OCI-LY7 (cell line): ENCODE measurements around the gene ZBTB20.

Source experiments
- EZH2phosphoT487 ChIP-seq: fragments of 200-600 bp; sonication (generic); IDR thresholded peaks from 2 replicates; pipeline ENCODE4 v1.6.1; 2018; ENCODE audit warnings: low read depth, borderline replicate concordance, mild to moderate bottlenecking, mixed run types, antibody characterized with exemption, low read length, moderate library complexity, mixed read lengths
- TF ChIP-seq, protein P1 (sequence below): fragments of 200-600 bp; sonication (generic); conservative IDR thresholded peaks from 2 replicates; pipeline ENCODE4 v1.5.1; 2014; ENCODE audit warnings: mild to moderate bottlenecking, antibody characterized with exemption, low read length, moderate library complexity, mixed read lengths

DNA sequence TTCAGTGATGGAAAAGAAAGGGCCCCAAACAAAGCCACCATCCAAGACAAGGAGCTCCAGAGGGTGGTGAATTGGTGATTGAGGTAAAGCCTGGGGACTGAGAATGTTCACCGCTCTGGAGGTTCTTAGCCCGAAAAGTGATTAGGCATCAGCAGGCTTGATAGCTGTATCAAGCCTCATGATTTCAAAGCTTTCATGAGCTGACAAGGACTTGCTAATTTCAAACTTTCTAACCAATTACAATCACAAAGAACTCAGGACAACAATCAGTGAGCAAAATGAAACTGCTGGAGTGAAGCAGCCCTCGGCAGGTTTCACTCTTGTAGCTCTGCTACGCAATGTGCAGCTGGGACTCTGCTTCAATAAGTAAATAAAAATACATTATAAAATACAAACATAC, 461.9 kb downstream of the ZBTB20 start:
- TF ChIP-seq, protein P1, sequence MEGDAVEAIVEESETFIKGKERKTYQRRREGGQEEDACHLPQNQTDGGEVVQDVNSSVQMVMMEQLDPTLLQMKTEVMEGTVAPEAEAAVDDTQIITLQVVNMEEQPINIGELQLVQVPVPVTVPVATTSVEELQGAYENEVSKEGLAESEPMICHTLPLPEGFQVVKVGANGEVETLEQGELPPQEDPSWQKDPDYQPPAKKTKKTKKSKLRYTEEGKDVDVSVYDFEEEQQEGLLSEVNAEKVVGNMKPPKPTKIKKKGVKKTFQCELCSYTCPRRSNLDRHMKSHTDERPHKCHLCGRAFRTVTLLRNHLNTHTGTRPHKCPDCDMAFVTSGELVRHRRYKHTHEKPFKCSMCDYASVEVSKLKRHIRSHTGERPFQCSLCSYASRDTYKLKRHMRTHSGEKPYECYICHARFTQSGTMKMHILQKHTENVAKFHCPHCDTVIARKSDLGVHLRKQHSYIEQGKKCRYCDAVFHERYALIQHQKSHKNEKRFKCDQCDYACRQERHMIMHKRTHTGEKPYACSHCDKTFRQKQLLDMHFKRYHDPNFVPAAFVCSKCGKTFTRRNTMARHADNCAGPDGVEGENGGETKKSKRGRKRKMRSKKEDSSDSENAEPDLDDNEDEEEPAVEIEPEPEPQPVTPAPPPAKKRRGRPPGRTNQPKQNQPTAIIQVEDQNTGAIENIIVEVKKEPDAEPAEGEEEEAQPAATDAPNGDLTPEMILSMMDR, result no peak
- TF ChIP-seq EZH2phosphoT487, result no peak
